Endothelial cell (in vitro differentiated cells): ENCODE results near the gene DSCAML1. TPM values are rescaled to one million over a fixed set of nuclear protein-coding genes. Genes with fewer than 3 reads are reported as not detected.

Experiments used
- DNase-seq: peaks from one replicate; pipeline ENCODE4 v3.0.0; 2021; ENCODE audit warnings: low spot score
- H3K27ac Mint-ChIP-seq: one replicate; pipeline ENCODE4 v1.8.0; 2021; ENCODE audit warnings: mixed read lengths, inconsistent platforms; ENCODE audit not compliant: unreplicated experiment
- H3K27me3 Mint-ChIP-seq: one replicate; pipeline ENCODE4 v1.8.0; 2021; ENCODE audit warnings: mild to moderate bottlenecking, moderate library complexity, mixed read lengths, inconsistent platforms; ENCODE audit not compliant: unreplicated experiment
- H3K36me3 Mint-ChIP-seq: one replicate; pipeline ENCODE4 v1.8.0; 2021; ENCODE audit warnings: mild to moderate bottlenecking, low read depth, mixed read lengths, inconsistent platforms; ENCODE audit not compliant: unreplicated experiment
- H3K4me1 Mint-ChIP-seq: one replicate; pipeline ENCODE4 v1.8.0; 2021; ENCODE audit warnings: mild to moderate bottlenecking, mixed read lengths, inconsistent platforms; ENCODE audit not compliant: unreplicated experiment
- H3K4me3 Mint-ChIP-seq: one replicate; pipeline ENCODE4 v1.8.0; 2021; ENCODE audit warnings: mild to moderate bottlenecking, mixed read lengths, inconsistent platforms; ENCODE audit not compliant: unreplicated experiment
- H3K9me3 Mint-ChIP-seq: one replicate; pipeline ENCODE4 v1.8.0; 2021; ENCODE audit warnings: mixed read lengths, inconsistent platforms; ENCODE audit not compliant: unreplicated experiment
- total RNA-seq: library from RNA; stranded (reverse); fragmentation: NEBNext Ultra II Directional; extraction: Animal tissue kit (Norgen Biotek cat#: 25700); gene quantifications from one replicate; pipeline ENCODE4 v1.2.1, GENCODE V29; 2021; ENCODE audit not compliant: unreplicated experiment
- TF ChIP-seq, protein P1 (sequence below): fragments of 200-600 bp; sonication (generic); IDR thresholded peaks from one replicate; pipeline ENCODE4 v1.5.0; 2021; ENCODE audit warnings: antibody characterized with exemption; ENCODE audit not compliant: unreplicated experiment

The DSCAML1 gene
- total RNA-seq, 1 donor from 2014 or later, result 3.8 TPM

GRCh38 chr11:117478926-117479325 is 318.1 kb downstream of the DSCAML1 start:
- Mint-ChIP-seq H3K27me3 (no peaks in the 10 kb centered on the region), H3K4me3 (no peak overlapping the region), H3K4me1 (no peaks in the 10 kb centered on the region), H3K36me3 (no peaks in the 10 kb centered on the region), H3K9me3 (no peaks in the 10 kb centered on the region), H3K27ac (no peak overlapping the region)
- TF ChIP-seq, protein P1, sequence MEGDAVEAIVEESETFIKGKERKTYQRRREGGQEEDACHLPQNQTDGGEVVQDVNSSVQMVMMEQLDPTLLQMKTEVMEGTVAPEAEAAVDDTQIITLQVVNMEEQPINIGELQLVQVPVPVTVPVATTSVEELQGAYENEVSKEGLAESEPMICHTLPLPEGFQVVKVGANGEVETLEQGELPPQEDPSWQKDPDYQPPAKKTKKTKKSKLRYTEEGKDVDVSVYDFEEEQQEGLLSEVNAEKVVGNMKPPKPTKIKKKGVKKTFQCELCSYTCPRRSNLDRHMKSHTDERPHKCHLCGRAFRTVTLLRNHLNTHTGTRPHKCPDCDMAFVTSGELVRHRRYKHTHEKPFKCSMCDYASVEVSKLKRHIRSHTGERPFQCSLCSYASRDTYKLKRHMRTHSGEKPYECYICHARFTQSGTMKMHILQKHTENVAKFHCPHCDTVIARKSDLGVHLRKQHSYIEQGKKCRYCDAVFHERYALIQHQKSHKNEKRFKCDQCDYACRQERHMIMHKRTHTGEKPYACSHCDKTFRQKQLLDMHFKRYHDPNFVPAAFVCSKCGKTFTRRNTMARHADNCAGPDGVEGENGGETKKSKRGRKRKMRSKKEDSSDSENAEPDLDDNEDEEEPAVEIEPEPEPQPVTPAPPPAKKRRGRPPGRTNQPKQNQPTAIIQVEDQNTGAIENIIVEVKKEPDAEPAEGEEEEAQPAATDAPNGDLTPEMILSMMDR, result no peak
- no peak for DNase-seq

- H3K27ac Mint-ChIP-seq, result no peak overlapping the region
- TF ChIP-seq, protein P1, result no peak
- no peak overlapping the region for H3K4me3 Mint-ChIP-seq
- H3K4me1 Mint-ChIP-seq, result no peaks in the 10 kb centered on the region
- no peak for DNase-seq
- no peaks in the 10 kb centered on the region for H3K9me3 Mint-ChIP-seq
- no peaks in the 10 kb centered on the region for H3K27me3 Mint-ChIP-seq
- H3K36me3 Mint-ChIP-seq, result no peaks in the 10 kb centered on the region
Measured at GRCh38 chr11:117478126-117478860, 318.7 kb downstream of the DSCAML1 start.

DNA sequence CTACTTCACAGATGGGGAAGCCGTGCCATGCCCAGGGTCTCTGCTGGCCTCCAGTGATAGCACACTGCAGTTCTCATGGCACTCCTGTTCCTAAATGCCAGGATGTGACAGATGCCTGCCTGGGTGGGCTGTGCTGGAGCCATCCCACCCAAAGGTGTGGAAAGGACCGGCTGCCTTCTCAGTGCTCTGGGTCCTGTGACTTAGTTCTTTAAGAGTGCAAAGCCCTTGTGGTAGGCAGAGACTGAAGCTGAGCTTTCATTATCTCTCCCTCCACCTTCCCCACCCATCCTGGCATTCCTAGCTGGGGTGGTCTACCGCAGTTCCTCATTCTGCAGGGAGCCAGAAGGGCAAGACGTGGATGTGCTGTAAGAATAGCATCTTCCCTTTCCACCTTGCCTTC is 319.3 kb downstream of the DSCAML1 start:
- Mint-ChIP-seq H3K4me1 (no peaks in the 10 kb centered on the region), H3K27ac (no peak overlapping the region), H3K9me3 (no peaks in the 10 kb centered on the region), H3K36me3 (no peaks in the 10 kb centered on the region), H3K4me3 (no peak overlapping the region), H3K27me3 (no peaks in the 10 kb centered on the region)
- TF ChIP-seq, protein P1, result no peak
- no peak for DNase-seq

DNA sequence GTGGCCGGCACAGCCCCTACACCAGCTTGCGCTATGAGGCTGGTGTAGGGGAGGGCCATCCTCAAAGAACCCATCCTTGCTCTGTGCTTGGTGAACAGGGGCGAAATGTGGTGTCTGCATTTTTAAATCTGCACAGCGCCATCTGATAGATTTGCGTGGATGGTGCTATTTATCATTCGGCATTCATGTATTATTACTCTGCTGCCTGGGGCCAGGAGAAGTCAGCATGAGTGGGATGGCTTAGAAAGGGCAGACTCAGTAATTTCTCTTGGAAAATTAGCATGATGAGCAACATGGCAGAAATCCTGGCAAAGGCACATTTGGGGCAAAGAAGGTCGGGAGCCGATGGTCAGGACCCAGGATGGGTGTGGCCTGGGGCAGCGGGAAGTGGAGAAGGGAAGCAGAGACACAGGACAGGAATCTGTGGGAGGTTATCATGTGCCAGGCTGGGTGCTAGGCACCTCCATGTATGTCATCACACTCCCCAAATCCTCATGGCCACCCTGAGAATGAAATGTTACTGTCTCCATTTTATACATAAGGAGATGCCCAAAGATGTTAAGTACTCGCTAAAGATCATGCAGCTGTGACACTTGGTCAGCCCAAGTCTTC is 320.4 kb downstream of the DSCAML1 start:
- H3K27me3 Mint-ChIP-seq, result no peaks in the 10 kb centered on the region
- TF ChIP-seq, protein P1, result no peak
- DNase-seq, result no peak
- H3K27ac Mint-ChIP-seq, result no peak overlapping the region
- no peak overlapping the region for H3K4me3 Mint-ChIP-seq
- H3K4me1 Mint-ChIP-seq, result no peaks in the 10 kb centered on the region
- H3K36me3 Mint-ChIP-seq, result no peaks in the 10 kb centered on the region
- no peaks in the 10 kb centered on the region for H3K9me3 Mint-ChIP-seq
